ENCODE results near the gene NUP98. TPM values are rescaled to one million over a fixed set of nuclear protein-coding genes. Genes with fewer than 3 reads are reported as not detected.

Gene NUP98
- total and polyA plus RNA-seq, 10 of the 15 experiments (the other 5 are each of a cell fraction or from before 2014, with no cell fraction given) = 21.7 to 108 (median 78.9) TPM

DNA sequence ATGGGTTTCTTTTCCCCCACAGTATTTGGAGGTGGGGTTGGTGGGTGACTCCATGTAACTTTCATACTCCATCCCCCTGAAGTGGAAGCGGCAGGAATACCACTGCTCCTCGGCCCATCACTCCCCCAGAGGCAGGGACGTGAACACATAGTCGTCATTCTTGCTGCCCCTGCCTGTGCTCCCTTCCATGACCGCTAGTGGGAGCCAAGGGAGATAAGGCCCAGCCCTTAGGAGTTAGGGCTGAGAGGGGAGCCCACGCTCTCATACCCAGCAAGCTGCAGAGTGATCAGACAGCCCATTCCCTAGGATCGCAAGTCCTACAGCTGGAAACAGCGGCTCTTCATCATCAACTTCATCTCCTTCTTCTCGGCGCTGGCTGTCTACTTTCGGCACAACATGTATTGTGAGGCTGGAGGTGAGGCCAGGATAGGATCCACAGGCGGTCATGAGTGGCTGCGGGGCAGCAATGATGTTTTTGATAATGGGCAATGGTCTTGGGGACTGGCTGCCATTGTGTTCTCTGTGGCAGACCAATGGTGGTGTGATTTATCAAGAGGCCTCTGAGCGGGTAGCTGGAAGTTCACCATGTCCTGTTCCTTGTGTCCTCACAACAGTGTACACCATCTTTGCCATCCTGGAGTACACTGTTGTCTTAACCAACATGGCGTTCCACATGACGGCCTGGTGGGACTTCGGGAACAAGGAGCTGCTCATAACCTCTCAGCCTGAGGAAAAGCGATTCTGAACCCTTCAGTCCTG lies 27.5 kb upstream of the NUP98 start (continued):
- TF ChIP-seq, protein P1, sequence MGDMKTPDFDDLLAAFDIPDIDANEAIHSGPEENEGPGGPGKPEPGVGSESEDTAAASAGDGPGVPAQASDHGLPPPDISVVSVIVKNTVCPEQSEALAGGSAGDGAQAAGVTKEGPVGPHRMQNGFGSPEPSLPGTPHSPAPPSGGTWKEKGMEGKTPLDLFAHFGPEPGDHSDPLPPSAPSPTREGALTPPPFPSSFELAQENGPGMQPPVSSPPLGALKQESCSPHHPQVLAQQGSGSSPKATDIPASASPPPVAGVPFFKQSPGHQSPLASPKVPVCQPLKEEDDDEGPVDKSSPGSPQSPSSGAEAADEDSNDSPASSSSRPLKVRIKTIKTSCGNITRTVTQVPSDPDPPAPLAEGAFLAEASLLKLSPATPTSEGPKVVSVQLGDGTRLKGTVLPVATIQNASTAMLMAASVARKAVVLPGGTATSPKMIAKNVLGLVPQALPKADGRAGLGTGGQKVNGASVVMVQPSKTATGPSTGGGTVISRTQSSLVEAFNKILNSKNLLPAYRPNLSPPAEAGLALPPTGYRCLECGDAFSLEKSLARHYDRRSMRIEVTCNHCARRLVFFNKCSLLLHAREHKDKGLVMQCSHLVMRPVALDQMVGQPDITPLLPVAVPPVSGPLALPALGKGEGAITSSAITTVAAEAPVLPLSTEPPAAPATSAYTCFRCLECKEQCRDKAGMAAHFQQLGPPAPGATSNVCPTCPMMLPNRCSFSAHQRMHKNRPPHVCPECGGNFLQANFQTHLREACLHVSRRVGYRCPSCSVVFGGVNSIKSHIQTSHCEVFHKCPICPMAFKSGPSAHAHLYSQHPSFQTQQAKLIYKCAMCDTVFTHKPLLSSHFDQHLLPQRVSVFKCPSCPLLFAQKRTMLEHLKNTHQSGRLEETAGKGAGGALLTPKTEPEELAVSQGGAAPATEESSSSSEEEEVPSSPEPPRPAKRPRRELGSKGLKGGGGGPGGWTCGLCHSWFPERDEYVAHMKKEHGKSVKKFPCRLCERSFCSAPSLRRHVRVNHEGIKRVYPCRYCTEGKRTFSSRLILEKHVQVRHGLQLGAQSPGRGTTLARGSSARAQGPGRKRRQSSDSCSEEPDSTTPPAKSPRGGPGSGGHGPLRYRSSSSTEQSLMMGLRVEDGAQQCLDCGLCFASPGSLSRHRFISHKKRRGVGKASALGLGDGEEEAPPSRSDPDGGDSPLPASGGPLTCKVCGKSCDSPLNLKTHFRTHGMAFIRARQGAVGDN (IDR thresholded peaks at IDR 0.05) = no peak
- no peak for TF ChIP-seq KAT2A (conservative IDR thresholded peaks at IDR 0.05; ENCODE audit: control insufficient read depth, low read depth, low read length)
- TF ChIP-seq, protein P2, sequence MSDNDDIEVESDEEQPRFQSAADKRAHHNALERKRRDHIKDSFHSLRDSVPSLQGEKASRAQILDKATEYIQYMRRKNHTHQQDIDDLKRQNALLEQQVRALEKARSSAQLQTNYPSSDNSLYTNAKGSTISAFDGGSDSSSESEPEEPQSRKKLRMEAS (IDR thresholded peaks at IDR 0.05; ENCODE audit: low read depth, low read length) = no peak
- no peak for TF ChIP-seq NFYB (IDR thresholded peaks at IDR 0.05; ENCODE audit: insufficient read depth, low read depth, low read length)

Data from GM12878 (cell line).